ENCODE measurements around the gene XRCC6.
"Not testable (repeated sequence)": the region's sequence is repeated elsewhere in the genome, so short reads cannot be mapped to it uniquely, and the experiment has no call there.

The XRCC6 gene

DNA sequence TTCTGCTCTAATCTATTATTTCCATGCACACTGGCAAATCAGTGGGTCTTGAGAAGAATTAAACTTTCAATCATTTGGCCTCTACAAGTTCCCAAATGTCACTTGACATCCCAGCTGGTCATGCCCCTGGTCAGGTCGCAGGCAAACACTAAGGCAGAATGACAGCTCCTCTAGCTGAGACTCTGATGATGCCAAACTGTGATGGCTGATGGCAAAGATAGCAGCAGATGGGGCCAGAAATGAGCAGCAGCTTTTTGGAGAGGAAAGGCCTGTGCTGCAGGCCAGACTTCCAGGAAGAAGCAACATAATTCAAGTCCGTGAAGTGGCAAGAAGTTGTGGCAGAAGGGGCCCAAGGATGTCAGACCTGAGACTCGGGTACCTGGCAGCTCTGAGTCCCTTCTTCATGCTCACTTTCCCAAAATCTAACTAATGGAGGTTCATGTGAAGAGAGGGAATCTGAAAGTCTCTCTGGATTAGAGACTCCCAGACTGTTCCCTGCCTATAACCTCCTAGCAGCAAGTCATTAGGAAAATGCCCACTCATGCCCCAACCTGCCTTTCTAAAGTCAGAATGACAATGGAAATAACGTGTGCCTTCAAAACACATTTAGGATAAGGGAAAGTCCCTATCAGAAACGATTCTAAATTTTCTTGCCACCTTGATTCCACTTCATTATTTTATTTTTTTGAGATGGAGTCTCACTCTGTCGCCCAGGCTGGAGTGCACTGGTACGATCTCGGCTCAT is 22.0 kb upstream of the XRCC6 start:
- no peak for DNase-seq (ENCODE audit: low read depth)

DNA sequence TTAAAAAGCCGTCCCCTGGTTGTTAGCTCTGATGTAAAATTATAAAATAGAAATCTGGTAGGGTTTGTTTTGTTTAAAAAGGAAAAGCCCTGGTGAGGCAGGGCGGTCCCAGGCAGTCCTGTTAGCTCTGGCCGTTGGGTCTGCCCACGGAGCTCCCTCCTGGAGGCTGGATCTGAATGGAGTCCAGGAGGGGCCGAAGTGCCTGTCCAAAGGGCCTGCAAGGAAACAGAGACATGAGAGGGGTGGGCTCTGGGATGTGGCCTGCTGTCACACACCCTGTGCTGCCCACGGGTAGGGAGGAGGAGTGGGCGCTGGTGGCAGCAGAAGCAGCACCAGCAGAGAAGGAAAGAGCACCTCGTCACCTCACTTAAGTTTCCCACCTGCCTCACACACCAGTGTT is 20.1 kb upstream of the XRCC6 start:
- no peak for DNase-seq (ENCODE audit: low read depth)

DNA sequence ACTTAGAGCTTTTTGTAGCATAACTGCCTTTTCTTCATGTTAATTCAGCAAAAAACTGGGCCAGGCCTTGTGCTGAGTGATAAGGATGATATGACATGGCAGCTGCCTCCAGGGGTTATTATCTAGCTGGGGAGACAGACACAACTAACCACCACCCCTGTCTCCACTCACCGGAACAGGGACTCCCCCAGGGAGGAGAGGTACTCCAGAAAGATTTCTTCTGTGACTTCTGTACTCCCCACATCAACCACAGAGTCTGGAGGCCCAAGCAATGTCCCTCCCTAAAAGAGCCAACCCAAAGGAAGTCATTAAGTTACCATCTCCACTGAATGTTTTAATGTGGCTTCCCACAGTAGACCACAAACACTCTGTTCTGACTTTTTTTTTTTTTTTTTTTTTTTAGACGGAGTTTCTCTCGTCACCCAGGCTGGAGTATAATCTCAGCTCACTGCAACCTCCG is 17.2 kb upstream of the XRCC6 start:
- DNase-seq (ENCODE audit: low read depth) = peak; percentile 6

DNA sequence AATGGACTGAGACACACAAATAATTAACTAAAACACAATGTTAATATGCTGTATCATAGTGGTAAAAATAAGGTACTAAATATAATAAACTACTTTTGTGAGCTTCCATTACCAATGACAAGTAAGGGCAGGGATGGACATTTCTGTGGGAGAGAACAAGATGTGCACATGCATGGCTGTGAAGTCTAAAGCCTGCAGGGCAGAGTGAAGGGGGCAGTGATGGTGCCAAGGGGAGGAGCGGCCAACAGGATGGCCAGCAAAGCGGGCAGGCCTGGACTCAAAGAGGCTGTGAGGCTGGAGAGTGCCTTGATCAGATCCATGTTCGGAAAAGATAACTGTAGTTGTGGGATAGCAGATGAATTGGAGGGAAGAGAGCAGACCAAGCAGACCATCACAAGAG is 12.7 kb upstream of the XRCC6 start:
- no peak for DNase-seq (ENCODE audit: low read depth)

DNA sequence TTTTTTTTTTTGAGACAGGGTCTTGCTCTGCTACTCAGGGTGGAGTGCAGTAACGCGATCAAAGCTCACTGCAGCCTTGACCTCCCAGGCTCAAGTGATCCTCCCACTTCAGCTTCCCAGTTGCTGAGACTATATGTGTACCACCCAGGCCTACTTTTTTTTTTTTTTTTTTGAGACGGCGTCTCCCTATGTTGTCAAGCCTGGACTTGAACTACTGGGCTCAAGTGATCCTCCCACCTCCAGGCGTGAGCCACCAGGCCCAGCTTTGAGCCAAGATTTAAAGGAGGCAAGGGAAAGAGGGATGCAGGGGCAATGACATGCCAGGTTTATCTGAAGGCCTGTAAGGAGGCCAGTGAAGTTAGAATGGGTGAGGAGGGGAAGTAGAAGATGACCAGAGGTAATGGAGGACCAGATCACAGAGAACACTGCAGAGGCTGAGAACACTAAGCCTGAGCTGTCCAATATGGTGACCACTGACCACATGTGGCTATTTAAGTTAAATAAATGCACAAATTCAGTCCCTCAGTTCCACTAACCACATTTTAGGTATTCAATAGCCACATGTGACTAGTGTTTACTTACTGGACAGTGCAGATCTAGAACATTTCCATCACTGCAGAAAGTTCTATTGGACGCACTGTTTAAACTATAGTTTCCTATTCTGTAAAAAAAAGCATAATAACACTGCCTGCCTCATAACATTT is 8.3 kb upstream of the XRCC6 start:
- no peak for DNase-seq (ENCODE audit: low read depth)

DNA sequence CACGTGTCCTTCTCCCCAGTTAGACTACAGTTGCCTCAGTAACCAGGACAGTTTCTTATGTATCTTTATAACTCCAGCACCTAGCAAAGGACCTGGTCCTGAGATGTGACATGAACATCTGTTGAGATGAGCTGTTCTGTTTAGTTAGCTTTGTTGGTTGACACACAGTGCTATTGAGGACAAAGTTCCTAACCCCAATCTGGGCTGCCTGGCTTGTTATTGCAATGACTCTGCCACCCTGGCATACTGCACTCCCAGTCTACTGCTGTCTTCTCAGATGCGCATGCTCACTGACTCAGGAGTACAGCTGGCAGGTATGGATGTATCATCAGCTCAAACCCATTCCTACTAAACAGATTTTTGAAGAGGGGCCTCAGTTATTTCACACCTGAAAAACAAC is 7.6 kb upstream of the XRCC6 start:
- no peak for DNase-seq (ENCODE audit: low read depth)

DNA sequence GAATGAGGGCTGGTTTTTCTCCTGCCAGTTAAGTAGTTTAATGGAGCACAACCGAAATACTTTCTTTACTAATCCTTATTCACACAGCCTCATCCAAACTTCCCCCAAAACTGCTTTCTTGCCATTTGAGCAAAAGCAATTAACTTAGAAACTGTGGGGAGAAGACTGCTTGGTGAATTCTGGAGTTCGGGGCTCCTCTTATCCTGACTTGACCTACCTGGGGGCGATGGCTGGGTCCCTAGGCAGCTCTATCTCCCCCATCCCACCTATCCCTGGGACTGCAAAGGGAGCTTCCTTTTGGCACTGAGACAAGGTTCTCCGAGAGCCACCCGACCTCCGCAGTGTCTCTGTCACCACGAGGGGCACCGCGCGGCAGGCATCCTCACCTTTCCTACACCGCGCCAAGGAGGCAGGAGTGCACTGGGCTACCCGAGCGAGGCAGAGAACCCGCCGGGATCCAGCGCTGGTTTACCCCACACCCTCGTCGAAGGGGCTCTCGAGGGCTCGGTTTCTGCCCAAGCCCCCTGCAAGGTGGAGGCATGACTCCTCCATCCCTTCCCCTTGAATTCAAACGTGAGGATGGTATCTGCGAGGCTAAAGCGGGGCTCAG is 1.0 kb upstream of the XRCC6 start:
- DNase-seq (ENCODE audit: low read depth) = peak; percentile 25

DNA sequence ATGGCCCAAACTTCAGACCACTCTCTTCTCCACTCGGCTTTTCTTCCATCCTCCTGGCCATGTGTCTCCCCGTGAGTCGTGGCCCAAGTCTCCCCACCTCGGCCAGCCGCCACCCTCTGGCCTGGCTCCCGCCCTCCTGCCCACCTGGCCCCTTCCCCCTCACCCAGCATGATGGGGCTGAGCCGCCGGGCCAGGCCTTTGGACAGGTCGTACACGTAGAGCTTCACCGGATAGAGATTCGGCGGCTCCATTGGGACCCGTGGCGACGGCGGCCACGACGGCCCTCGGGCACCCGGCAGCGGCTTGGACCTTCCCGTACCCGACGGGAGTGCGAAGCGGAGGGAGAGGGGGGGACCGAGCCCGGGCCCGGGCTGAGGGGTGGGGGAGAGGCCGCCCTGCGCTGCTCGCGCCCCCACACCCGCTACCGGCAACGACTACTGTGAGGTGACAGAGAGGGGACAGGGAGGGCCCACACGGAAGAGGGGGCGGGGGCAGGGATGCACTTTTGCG is 451 bp upstream of the XRCC6 start, which contains the start of gene DESI1:
TSS of gene DESI1 (minus strand) at position 455 of the 510 bp plus-strand sequence. CDS start at position 251, 204 bp downstream.
- DNase-seq (ENCODE audit: low read depth) = no peak

DNA sequence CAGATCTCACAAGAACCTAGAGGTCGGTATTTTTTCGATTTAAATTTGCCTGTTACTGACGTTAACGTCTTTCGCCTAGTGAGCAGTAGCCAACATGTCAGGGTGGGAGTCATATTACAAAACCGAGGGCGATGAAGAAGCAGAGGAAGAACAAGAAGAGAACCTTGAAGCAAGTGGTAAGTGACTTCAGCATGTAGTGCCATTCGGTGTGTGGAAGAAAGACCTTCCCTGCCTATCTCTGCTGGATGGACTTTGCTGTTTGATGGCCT is 750 bp downstream of the XRCC6 start:
- no peak for DNase-seq (ENCODE audit: low read depth)

DNA sequence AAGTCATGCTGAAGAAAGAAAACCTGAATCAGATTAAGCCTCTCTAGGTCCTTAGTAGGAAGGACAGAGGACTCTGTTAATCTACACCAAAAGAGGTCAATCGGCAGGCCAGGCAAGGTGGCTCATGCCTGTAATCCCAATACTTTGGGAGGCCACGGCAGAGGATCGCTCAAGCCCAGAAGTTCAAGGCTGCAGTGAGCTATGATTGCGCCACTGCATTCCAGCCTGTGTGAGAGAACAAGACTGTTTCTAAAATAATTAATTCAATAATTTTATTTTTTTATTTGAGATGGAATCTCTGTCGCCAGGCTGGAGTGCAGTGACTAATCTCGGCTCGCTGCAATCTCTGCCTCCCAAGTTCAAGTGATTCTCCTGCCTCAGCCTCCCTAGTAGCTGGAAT is 4.5 kb downstream of the XRCC6 start:
- DNase-seq (ENCODE audit: low read depth) = no peak

DNA sequence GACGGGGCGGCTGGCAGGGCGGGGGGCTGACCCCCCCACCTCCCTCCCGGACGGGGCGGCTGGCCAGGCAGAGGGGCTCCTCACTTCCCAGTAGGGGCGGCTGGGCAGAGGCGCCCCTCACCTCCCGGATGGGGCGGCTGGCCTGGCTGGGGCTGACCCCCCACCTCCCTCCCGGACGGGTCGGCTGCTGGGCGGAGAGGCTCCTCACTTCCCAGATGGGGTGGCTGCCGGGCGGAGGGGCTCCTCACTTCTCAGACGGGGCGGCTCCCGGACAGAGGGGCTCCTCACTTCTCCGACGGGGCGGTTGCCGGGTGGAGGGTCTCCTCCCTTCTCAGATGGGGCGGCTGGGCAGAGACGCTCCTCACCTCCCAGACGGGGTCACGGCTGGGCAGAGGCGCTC is 10.0 kb downstream of the XRCC6 start:
- DNase-seq (ENCODE audit: low read depth) = not testable (repeated sequence)

DNA sequence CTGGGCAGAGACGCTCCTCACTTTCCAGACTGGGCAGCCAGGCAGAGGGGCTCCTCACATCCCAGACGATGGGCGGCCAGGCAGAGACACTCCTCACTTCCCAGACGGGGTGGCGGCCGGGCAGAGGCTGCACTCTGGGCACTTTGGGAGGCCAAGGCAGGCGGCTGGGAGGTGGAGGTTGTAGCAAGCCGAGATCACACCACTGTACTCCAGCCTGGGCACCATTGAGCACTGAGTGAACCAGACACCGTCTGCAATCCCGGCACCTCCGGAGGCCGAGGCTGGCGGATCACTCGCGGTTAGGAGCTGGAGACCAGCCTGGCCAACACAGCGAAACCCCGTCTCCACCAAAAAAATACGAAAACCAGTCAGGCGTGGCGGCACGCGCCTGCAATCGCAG is 10.5 kb downstream of the XRCC6 start:
- DNase-seq (ENCODE audit: low read depth) = not testable (repeated sequence)

DNA sequence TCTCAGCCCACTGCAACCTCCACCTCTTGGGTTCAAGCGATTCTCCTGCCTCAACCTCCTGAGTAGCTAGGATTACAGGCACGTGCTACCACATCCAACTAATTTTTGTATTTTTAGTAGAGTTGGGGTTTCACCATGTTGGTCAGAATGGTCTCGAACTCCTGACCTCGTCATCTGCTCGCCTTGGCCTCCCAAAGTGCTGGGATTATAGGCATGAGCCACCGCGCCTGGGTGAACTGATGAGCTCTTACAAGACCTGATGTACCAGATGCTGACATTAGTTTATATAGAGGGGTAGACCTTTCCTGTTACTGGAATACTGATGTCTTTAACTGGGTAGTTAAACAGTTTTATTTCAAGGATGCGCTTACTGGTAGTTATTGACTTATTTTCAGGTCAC is 13.5 kb downstream of the XRCC6 start:
- not testable (repeated sequence) for DNase-seq (ENCODE audit: low read depth)

DNA sequence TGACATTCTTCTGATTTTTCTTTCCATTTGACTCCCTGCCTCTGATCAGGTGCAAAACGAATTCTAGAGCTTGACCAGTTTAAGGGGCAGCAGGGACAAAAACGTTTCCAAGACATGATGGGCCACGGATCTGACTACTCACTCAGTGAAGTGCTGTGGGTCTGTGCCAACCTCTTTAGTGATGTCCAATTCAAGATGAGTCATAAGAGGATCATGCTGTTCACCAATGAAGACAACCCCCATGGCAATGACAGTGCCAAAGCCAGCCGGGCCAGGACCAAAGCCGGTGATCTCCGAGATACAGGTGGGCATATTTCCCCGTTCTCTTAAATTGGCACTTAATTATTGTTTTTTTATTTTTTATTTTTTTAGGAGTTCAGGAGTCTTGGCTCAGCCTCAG is 15.4 kb downstream of the XRCC6 start:
- DNase-seq (ENCODE audit: low read depth) = no peak

DNA sequence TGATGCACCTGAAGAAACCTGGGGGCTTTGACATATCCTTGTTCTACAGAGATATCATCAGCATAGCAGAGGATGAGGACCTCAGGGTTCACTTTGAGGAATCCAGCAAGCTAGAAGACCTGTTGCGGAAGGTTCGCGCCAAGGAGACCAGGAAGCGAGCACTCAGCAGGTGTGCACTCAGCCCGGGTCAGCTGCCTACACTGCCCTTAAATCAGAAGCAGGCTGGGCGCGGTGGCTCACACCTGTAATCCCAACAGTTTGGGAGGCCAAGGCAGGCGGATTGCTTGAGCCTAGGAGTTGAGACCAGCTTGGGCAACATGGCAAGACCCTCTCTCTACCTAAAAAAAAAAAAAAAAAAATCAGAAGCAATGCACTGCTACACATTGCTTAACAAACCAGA is 16.5 kb downstream of the XRCC6 start:
- not testable (repeated sequence) for DNase-seq (ENCODE audit: low read depth)

DNA sequence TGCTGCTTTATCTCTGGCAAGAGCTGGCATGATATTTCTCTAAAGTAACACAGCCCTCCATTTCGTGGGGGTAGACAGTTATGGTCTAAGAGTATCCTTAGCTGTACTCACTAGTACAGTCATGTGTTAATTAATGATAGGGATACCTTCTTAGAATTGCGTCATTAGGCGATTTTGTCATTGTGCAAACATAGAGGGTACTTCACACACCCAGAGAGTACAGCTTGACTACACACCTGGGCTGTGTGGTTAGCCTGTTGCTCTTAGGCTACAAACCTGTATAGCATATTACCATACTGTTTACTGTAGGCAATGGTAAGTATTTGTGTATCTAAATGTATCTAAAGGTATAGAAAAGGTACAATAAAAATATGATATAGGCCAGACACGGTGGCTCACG is 17.0 kb downstream of the XRCC6 start:
- no peak for DNase-seq (ENCODE audit: low read depth)

DNA sequence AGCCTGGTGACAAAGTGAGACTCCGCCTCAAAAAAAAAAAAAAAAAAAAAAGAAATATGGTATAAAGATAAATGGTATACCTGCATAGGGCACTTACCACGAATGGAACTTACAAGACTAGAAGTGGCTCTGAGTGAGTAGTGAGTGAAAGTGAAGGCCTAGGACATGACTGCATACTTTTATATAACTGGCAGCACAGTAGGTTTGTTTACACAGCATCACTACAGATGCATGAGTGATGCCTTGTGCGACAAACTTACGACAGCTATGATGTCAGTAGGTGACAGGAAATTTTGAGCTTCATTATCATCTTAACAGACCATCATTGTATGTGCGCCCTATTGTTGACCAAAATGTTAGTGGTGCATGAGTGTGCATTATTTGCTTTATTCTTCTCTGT is 17.7 kb downstream of the XRCC6 start:
- no peak for DNase-seq (ENCODE audit: low read depth)

DNA sequence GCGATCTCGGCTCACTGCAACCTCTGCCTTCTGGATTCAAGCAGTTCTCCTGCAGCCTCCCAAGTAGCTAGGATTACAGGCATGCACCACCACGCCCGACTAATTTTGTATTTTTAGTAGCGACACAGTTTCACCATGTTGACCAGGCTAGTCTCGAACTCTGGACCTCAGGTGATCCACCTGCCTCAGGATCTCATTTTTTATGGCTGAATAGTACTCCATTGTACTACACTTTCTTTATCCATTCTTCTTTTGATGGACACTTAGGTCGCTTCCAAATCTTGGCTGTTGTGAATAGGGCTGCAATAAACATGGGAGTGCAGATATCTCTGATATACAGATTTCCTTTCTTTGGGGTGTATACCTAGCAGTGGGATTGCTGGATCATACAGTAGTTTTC is 20.8 kb downstream of the XRCC6 start:
- no peak for DNase-seq (ENCODE audit: low read depth)

DNA sequence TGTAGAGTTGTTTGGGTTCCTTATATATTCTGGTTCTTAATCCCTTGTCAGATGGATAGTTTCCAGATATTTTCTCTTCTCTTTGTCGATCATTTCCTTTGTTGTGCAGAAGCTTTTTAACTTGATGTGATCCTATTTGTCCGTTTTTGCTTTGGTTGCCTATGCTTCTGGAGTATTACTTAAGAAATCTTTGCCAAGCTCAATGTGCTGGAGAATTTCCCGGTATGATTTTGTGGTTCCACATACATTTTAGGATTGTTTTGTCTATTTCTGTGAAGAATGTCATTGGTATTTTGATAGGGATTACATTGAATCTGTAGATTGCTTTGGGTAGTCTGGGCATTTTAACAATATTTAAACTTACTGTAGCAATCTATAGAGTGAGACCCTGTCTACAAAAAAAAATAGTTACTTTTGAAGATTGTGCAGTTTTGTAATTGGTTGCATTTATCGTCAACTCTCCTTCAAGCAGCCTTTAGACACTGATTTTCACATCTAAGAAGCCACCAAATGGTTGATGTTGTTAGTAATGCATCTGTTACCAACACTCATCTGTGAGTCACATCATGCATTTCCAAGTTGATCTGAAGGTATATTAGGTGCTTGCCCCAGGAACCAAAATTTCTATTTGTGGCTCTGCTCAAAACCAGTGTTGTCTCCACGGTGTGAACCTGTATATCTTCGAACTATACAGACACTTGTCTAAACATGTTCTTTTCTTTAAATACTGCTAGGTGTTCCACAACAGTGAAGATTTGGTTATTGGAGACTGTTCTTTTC is 21.4 kb downstream of the XRCC6 start:
- no peak for DNase-seq (ENCODE audit: low read depth)

DNA sequence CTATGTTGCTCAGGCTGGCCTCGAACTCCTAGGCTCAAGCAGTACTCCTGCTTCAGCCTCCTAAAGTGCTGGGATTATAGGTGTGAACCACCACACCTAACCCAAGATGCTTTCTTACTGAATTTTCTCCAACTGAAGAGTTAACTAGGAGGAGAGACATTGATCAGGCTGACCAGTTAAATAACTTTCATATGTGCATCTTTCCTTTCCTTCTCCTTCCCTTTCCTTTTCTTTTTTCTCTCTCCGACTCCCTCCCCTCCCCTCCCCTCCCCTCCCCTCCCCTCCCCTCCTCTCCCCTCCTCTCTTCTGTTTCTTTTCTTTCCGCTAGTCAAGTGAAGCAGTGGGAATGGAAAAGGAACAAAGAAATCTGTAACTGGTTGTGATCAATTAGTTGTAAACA is 26.7 kb downstream of the XRCC6 start:
- no peak for DNase-seq (ENCODE audit: low read depth)

DNA sequence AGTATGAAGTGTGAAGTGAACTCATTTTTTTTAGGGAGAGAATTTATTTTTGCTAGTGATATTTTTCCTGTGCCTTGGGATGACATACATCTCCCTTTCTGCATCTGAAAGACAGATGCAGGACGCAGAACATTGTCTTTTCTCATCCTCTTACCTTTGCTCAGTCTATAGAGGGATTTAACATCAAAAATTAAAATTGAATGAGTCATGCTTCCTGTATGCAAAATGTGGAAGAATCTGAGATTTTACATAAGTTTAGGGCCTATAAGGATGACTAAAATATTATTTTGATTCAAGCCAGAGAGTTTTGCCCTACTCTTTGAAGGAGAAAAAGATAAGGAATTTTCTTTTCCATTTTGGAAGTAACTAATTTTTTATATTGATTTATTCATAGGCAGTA is 27.3 kb downstream of the XRCC6 start:
- DNase-seq (ENCODE audit: low read depth) = no peak

DNA sequence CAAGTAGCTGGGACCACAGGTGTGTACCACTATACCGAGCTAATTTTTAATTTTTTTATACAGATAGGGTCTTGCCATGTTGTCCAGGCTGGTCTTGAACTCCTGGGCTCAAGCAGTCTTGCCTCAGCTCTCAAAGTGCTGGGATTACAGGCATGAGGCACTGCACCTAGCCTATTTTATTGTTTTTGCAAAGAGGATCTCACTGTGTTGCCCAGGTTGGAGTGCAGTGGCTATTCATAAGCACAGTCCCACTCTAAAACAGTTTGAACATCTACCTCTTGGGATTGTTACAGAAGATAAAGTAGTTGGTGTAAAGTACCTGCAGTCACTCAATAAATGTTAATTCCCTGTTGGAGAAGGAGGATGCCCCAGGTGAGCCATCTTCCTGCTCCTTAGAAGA is 29.1 kb downstream of the XRCC6 start:
- DNase-seq (ENCODE audit: low read depth) = no peak
